Measurements from ENCODE around the gene ADIPOR2. TPM values are rescaled to one million over a fixed set of nuclear protein-coding genes. Genes with fewer than 3 reads are reported as not detected.

The ADIPOR2 gene
- total and polyA plus RNA-seq, 5 donors, result 28.1 to 52.0 (median 42.6) TPM

DNA sequence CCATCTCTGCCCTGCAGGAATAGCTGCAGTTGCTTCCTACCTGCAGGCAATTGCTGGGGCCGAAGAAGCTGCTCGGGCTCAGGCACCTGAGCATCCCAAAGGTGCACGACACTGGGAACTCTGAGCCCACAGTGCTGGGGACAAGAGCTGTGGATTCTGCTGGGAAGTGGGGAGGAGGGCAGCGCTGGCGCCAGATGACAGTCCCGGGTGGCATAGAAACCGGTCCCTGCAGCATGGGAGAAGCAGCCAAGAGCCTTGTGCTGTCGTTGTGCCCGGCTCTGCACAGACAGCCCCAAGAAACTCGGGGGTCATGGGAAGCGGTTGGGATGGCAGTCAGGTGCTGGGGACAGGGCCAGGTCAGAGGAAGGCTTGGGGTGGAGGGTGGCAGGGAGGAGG is 130.0 kb downstream of the ADIPOR2 start:
- no peak for ATAC-seq
- Histone ChIP-seq H3K9me3 (ENCODE audit: control insufficient read depth, low read length) (no peaks in the 10 kb centered on the region), H3K4me1 (ENCODE audit: control insufficient read depth, insufficient read depth, low read length) (no peaks in the 10 kb centered on the region), H3K27me3 (ENCODE audit: control insufficient read depth, insufficient read depth) (no peaks in the 10 kb centered on the region), H3K4me3 (ENCODE audit: low read length) (no peak overlapping the region), H3K27ac (ENCODE audit: low read length) (no peak overlapping the region)
- 75% methylated on average over 11 of the region's 11 CpGs for WGBS
- DNase-seq, result peak in 1 of 3 donors; percentile 30
- intact Hi-C loops (cut with DNase I), result no loop called here

GRCh38 chr12:1821805-1822204 is 130.9 kb downstream of the ADIPOR2 start:
- H3K4me3 ChIP-seq (ENCODE audit: low read length), result no peak overlapping the region
- DNase-seq, result peak in 1 of 3 donors; percentile 41
- intact Hi-C loops (cut with DNase I), result no loop called here
- H3K27ac ChIP-seq (ENCODE audit: low read length), result no peak overlapping the region
- no peaks in the 10 kb centered on the region for H3K4me1 ChIP-seq (ENCODE audit: control insufficient read depth, insufficient read depth, low read length)
- H3K9me3 ChIP-seq (ENCODE audit: control insufficient read depth, low read length), result no peaks in the 10 kb centered on the region
- 14% methylated on average over 12 of the region's 12 CpGs for WGBS
- ATAC-seq, result no peak
- H3K27me3 ChIP-seq (ENCODE audit: control insufficient read depth, insufficient read depth), result no peaks in the 10 kb centered on the region

DNA sequence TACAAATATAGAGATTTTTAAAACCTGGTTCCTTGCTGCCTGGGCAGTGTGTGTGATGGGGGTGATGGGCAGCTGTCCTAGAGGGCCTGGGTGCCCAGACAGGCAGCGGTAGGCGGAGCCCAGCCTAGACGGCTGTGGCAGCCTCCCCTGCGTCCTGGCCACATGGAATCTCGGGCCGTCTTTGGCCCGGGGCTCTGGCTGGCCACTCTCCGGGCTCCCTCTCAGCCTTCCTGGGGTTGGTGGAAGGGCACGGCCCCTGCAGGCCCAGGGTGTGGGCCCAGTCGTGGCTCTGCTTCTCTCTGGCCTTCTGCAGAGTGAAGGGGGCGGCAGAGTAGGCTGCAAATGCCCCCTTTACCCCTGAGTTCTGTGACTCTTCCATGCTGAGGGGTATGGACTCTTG is 131.8 kb downstream of the ADIPOR2 start:
- peak in 1 of 3 donors; percentile 24 for DNase-seq
- Histone ChIP-seq H3K27me3 (ENCODE audit: control insufficient read depth, insufficient read depth) (no peaks in the 10 kb centered on the region), H3K27ac (ENCODE audit: low read length) (no peak overlapping the region), H3K4me3 (ENCODE audit: low read length) (no peak overlapping the region), H3K4me1 (ENCODE audit: control insufficient read depth, insufficient read depth, low read length) (no peaks in the 10 kb centered on the region), H3K9me3 (ENCODE audit: control insufficient read depth, low read length) (no peaks in the 10 kb centered on the region)
- 74% methylated on average over 11 of the region's 11 CpGs for WGBS
- intact Hi-C loops (cut with DNase I), result no loop called here
- ATAC-seq, result no peak

- intact Hi-C loops (cut with DNase I), result no loop called here
- DNase-seq (peak in 1 of 3 donors; percentile 10), ATAC-seq (no peak)
- no peaks in the 10 kb centered on the region for H3K4me1 ChIP-seq (ENCODE audit: control insufficient read depth, insufficient read depth, low read length)
- no peaks in the 10 kb centered on the region for H3K27me3 ChIP-seq (ENCODE audit: control insufficient read depth, insufficient read depth)
- H3K9me3 ChIP-seq (ENCODE audit: control insufficient read depth, low read length), result no peaks in the 10 kb centered on the region
- H3K4me3 ChIP-seq (ENCODE audit: low read length), result no peak overlapping the region
- 93% methylated on average over 10 of the region's 10 CpGs for WGBS
- no peak overlapping the region for H3K27ac ChIP-seq (ENCODE audit: low read length)
These were observed 132.4 kb downstream of the ADIPOR2 start for GRCh38 chr12:1823237-1823636.

GRCh38 chr12:1825382-1826102 is 134.7 kb downstream of the ADIPOR2 start:
- Histone ChIP-seq H3K27me3 (ENCODE audit: control insufficient read depth, insufficient read depth) (no peaks in the 10 kb centered on the region), H3K4me3 (ENCODE audit: low read length) (no peak overlapping the region), H3K9me3 (ENCODE audit: control insufficient read depth, low read length) (no peaks in the 10 kb centered on the region), H3K4me1 (ENCODE audit: control insufficient read depth, insufficient read depth, low read length) (no peaks in the 10 kb centered on the region), H3K27ac (ENCODE audit: low read length) (no peak overlapping the region)
- no peak for ATAC-seq
- intact Hi-C loops (cut with DNase I), result no loop called here
- 72% methylated on average over 14 of the region's 14 CpGs for WGBS
- peak in 1 of 3 donors; percentile 15 for DNase-seq

DNA sequence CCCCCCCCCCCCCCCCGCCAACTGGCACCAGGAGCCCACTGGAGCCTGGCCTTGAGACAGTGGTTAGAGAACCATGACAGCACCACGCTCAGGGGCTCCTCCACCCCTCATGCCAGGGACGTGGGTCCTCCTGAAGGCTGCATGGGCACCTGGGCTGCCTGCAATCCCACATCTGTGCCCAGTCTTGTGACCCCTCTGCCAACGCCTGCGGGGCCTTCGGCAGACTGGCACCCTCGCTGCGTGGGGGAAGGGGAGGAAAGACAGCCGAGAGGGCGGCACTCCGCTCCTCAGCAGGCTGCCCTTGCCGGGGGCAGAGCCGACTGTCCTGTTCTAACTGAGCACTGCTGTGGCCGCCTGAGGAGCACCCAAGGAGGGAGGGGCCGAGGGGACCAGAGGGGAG is 135.5 kb downstream of the ADIPOR2 start:
- peaks cover 2% of the 10 kb centered on the region for H3K4me1 ChIP-seq (ENCODE audit: control insufficient read depth, insufficient read depth, low read length)
- no peaks in the 10 kb centered on the region for H3K9me3 ChIP-seq (ENCODE audit: control insufficient read depth, low read length)
- H3K27me3 ChIP-seq (ENCODE audit: control insufficient read depth, insufficient read depth), result no peaks in the 10 kb centered on the region
- DNase-seq (peak in 1 of 3 donors; percentile 26), ATAC-seq (no peak)
- no peak overlapping the region for H3K27ac ChIP-seq (ENCODE audit: low read length)
- WGBS, result 75% methylated on average over 15 of the region's 15 CpGs
- intact Hi-C loops (cut with DNase I), result no loop called here
- H3K4me3 ChIP-seq (ENCODE audit: low read length), result no peak overlapping the region

GRCh38 chr12:1826867-1827705 is 136.2 kb downstream of the ADIPOR2 start:
- ATAC-seq, result no peak
- Histone ChIP-seq H3K27ac (ENCODE audit: low read length) (no peak overlapping the region), H3K9me3 (ENCODE audit: control insufficient read depth, low read length) (no peaks in the 10 kb centered on the region), H3K27me3 (ENCODE audit: control insufficient read depth, insufficient read depth) (no peaks in the 10 kb centered on the region), H3K4me1 (ENCODE audit: control insufficient read depth, insufficient read depth, low read length) (peaks cover 2% of the 10 kb centered on the region), H3K4me3 (ENCODE audit: low read length) (no peak overlapping the region)
- intact Hi-C loops (cut with DNase I), result no loop called here
- 62% methylated on average over 25 of the region's 25 CpGs for WGBS
- peak in 1 of 3 donors; percentile 45 for DNase-seq

- Histone ChIP-seq H3K4me3 (ENCODE audit: low read length) (no peak overlapping the region), H3K27ac (ENCODE audit: low read length) (no peak overlapping the region), H3K9me3 (ENCODE audit: control insufficient read depth, low read length) (no peaks in the 10 kb centered on the region), H3K27me3 (ENCODE audit: control insufficient read depth, insufficient read depth) (no peaks in the 10 kb centered on the region), H3K4me1 (ENCODE audit: control insufficient read depth, insufficient read depth, low read length) (peaks cover 2% of the 10 kb centered on the region)
- intact Hi-C loops (cut with DNase I), result no loop called here
- 86% methylated on average over 38 of the region's 38 CpGs for WGBS
- DNase-seq (peak in 1 of 3 donors; percentile 54), ATAC-seq (no peak)
These were observed 137.2 kb downstream of the ADIPOR2 start for GRCh38 chr12:1827826-1828805.

DNA sequence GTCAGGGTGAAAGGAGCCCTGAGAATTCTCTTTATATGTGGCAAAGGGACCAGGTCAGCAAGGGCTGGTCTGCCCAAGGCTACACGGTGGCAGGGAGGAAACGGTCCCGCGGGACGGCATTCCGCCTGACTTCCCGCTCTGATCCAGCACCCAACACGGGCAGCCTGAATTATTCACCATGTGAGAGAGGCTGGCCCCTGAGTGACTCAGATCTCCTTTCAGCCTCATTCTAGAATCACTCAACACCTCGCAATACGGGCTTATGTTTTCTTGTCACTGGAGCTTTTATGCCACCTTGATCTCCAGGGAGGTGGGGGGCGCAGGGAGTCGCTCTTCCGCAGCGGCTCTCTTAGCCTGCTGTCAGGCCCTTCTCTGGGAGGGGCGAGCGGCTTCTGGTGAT is 138.0 kb downstream of the ADIPOR2 start:
- H3K9me3 ChIP-seq (ENCODE audit: control insufficient read depth, low read length), result no peaks in the 10 kb centered on the region
- ATAC-seq, result no peak
- 59% methylated on average over 16 of the region's 16 CpGs for WGBS
- peak in 1 of 3 donors; percentile 19 for DNase-seq
- peaks cover 2% of the 10 kb centered on the region for H3K4me1 ChIP-seq (ENCODE audit: control insufficient read depth, insufficient read depth, low read length)
- H3K27ac ChIP-seq (ENCODE audit: low read length), result no peak overlapping the region
- intact Hi-C loops (cut with DNase I), result no loop called here
- H3K4me3 ChIP-seq (ENCODE audit: low read length), result no peak overlapping the region
- no peaks in the 10 kb centered on the region for H3K27me3 ChIP-seq (ENCODE audit: control insufficient read depth, insufficient read depth)

- intact Hi-C loops (cut with DNase I), result no loop called here
- Histone ChIP-seq H3K27me3 (ENCODE audit: control insufficient read depth, insufficient read depth) (no peaks in the 10 kb centered on the region), H3K4me1 (ENCODE audit: control insufficient read depth, insufficient read depth, low read length) (peaks cover 2% of the 10 kb centered on the region), H3K9me3 (ENCODE audit: control insufficient read depth, low read length) (no peaks in the 10 kb centered on the region), H3K4me3 (ENCODE audit: low read length) (no peak overlapping the region), H3K27ac (ENCODE audit: low read length) (no peak overlapping the region)
- 71% methylated on average over 11 of the region's 11 CpGs for WGBS
- DNase-seq (peak in 2 of 3 donors; percentile 1 to 42), ATAC-seq (no peak)
These were observed 138.5 kb downstream of the ADIPOR2 start for GRCh38 chr12:1829306-1829900.
